BE2C (cell line): ENCODE measurements around the gene UBE2D3.

Experiments
- DNase-seq: peaks from one replicate; pipeline ENCODE4 v3.0.0-alpha.2; 2020
- H3K27me3 ChIP-seq: fragments of 250-450 bp; sonication (Bioruptor Pico); 2 replicates; pipeline ENCODE4 v1.5.1; 2020; ENCODE audit warnings: mild to moderate bottlenecking
- H3K36me3 ChIP-seq: fragments of 250-450 bp; sonication (Bioruptor Pico); 2 replicates; pipeline ENCODE4 v1.5.1; 2020; ENCODE audit warnings: mild to moderate bottlenecking
- H3K4me1 ChIP-seq: fragments of 250-450 bp; sonication (Bioruptor Pico); 2 replicates; pipeline ENCODE4 v1.5.1; 2020
- H3K4me3 ChIP-seq: 2 replicates; pipeline ENCODE4 v1.5.1; 2011; ENCODE audit warnings: low read depth, low read length
- H3K9me3 ChIP-seq: fragments of 250-450 bp; sonication (Bioruptor Pico); 2 replicates; pipeline ENCODE4 v1.5.1; 2020
- TF ChIP-seq, protein P1 (sequence below): IDR thresholded peaks from 2 replicates; pipeline ENCODE4 v1.5.1; 2012; ENCODE audit warnings: mild to moderate bottlenecking, low read depth, low read length

UBE2D3 gene

DNA sequence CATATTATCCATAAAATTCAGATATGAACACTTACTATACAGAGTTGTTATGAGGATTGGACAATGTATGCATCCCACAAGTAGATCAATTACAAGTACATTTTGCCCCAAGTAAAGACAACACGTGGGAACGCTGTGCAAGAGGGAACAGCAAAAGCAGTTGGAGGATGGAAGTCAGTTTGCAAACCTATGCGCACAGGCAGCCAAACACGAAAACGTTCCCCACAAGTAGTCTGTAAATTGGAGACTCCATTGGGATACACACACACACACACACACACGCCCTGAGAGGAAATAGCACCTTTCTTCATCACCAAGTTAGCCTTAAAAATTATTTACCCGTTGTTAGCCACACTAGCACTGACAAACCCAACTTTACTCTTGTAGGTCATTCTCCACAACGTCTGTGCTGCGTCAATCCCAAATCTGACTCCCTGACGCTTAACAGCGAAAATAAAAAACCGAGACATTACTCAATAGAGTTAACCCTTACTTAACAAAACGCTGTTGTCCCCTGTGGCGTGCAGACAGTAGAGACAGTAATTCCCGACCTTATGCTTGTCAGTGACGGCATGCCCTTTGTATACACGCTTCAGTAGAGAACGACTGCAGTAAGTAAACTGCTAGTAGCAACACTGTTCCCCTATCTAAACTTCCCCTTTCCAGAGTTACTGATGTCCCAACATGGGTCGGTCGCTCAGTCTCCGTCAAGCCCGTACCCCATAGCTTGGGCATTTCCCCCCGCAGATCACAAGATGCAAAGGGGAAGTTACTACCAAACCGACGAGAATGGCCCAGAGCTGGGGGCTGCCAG lies 67.3 kb downstream of the UBE2D3 start:
- H3K27me3 ChIP-seq: no peaks in the 10 kb centered on the region
- TF ChIP-seq, protein P1, sequence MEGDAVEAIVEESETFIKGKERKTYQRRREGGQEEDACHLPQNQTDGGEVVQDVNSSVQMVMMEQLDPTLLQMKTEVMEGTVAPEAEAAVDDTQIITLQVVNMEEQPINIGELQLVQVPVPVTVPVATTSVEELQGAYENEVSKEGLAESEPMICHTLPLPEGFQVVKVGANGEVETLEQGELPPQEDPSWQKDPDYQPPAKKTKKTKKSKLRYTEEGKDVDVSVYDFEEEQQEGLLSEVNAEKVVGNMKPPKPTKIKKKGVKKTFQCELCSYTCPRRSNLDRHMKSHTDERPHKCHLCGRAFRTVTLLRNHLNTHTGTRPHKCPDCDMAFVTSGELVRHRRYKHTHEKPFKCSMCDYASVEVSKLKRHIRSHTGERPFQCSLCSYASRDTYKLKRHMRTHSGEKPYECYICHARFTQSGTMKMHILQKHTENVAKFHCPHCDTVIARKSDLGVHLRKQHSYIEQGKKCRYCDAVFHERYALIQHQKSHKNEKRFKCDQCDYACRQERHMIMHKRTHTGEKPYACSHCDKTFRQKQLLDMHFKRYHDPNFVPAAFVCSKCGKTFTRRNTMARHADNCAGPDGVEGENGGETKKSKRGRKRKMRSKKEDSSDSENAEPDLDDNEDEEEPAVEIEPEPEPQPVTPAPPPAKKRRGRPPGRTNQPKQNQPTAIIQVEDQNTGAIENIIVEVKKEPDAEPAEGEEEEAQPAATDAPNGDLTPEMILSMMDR: no peak
- no peaks in the 10 kb centered on the region for H3K9me3 ChIP-seq
- DNase-seq: no peak
- peak overlapping the region; percentile 92 for H3K4me3 ChIP-seq
- H3K4me1 ChIP-seq: no peaks in the 10 kb centered on the region
- no peaks in the 10 kb centered on the region for H3K36me3 ChIP-seq

DNA sequence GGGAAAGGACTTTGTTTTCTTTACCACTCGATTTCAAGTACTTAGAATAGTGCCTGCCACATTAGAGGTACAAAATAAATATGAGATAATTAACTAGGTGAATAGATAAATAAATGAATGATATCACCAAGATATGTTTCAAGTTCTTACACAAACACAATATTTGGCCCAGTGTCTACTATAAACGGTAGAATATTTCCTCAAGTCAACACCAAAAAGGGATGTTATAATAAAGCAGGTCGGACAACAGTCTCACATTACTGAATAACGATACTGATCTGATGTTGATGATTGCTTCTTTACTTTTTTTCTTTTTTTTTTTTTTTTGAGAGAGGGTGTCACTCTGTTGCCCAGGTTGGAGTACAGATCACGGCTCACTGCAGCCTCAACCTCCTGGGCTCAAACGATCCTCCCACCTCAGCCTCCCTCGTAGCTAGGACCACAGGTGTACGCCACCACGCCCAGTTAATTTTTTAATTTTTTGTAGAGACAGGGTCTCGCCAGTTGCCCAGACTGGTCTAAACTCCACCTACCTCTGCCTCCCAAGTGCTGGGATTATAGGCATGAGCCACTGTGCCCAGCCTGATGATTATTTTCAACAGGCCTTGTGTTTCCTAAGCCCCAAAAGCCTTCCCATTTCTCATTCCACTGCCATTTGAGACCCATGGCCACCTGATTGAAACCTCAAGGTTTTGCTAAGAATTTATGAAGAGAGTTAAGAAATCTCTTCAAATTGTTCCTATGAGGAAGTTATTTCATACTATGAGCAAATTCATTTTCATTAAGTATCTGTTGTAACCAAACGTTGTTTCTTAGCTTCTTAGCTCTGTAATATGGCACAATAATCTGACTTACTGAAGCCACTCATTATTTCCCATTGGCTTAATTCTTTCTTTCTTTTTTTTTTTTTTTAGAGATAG lies 68.8 kb downstream of the UBE2D3 start:
- TF ChIP-seq, protein P1: no peak
- no peak for DNase-seq
- no peaks in the 10 kb centered on the region for H3K27me3 ChIP-seq
- no peak overlapping the region for H3K4me3 ChIP-seq
- H3K9me3 ChIP-seq: no peaks in the 10 kb centered on the region
- H3K36me3 ChIP-seq: no peaks in the 10 kb centered on the region
- no peaks in the 10 kb centered on the region for H3K4me1 ChIP-seq

DNA sequence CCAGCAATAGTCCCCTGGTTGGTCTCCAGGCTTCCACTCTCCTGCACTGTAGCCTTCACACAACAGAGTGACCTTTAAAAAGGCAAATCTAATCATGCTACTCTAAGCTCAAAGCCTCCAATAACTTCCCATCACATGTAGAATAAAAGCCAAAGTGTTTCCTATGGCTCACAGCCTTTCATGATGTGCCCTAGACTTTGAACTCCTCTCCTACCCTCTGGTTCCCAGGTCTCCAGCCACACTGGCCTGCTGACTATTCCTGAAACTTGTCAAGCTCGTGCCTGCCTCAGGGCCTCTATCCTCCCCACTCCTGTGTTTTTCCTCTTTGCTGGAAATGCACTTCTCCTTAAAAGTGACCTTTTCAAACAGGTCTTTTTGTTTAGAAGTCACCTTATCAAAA lies 69.7 kb downstream of the UBE2D3 start:
- TF ChIP-seq, protein P1: no peak
- H3K27me3 ChIP-seq: no peaks in the 10 kb centered on the region
- no peak overlapping the region for H3K4me3 ChIP-seq
- H3K4me1 ChIP-seq: no peaks in the 10 kb centered on the region
- H3K9me3 ChIP-seq: no peaks in the 10 kb centered on the region
- DNase-seq: no peak
- no peaks in the 10 kb centered on the region for H3K36me3 ChIP-seq

DNA sequence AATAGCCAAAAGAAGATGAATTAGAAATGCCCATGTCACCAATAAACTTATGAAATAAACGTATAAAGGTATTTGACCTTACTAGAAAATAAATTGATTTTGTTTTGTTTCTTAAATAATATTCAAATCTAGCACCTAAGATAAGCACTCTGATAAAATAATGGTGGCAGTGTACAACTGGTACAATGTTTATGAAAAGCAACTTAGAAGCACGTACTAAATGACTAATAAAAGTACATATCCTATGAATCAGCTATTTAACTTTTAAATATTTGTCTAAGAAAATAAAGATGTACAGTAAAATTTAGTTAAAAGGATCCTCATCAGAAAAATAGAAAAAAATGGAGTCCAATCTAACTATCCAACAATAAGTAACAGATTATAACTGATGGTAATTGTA lies 73.3 kb downstream of the UBE2D3 start:
- DNase-seq: no peak
- H3K9me3 ChIP-seq: no peaks in the 10 kb centered on the region
- TF ChIP-seq, protein P1: no peak
- H3K27me3 ChIP-seq: no peaks in the 10 kb centered on the region
- no peaks in the 10 kb centered on the region for H3K4me1 ChIP-seq
- H3K4me3 ChIP-seq: no peak overlapping the region
- H3K36me3 ChIP-seq: no peaks in the 10 kb centered on the region

DNA sequence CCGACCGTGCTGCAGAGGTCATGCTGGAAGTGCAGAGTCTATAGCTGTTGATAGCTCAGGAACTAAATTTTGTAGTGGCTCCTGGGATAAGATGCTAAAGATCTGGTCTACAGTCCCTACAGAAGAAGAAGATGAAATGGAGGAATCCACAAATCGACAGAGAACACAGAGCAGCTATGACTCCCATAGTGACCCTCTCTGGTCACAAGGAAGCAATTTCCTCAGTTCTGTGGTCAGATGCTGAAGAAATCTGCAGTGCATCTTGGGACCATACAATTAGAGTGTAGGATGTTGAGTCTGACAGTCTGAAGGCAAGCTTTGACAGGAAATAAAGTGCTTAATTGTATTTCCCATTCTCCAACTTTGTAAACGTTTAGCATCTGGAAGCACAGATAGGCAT lies 75.4 kb downstream of the UBE2D3 start:
- Histone ChIP-seq H3K36me3 (no peaks in the 10 kb centered on the region), H3K4me3 (no peak overlapping the region), H3K27me3 (no peaks in the 10 kb centered on the region), H3K9me3 (no peaks in the 10 kb centered on the region), H3K4me1 (no peaks in the 10 kb centered on the region)
- no peak for DNase-seq
- TF ChIP-seq, protein P1: no peak
